ENCODE measurements around the gene ZMYND11.

The ZMYND11 gene

GRCh38 chr10:136465-136762 is 1.2 kb downstream of the ZMYND11 start:
- no peaks in the 10 kb centered on the region; the same call in 1 of the 2 replicates for H3K4me1 ChIP-seq
- no peaks in the 10 kb centered on the region for H3K27me3 ChIP-seq
- H3K4me3 ChIP-seq (ENCODE audit: low read depth, low read length): peak overlapping the region; percentile 72
- no peak for DNase-seq
- TF ChIP-seq, protein P1, sequence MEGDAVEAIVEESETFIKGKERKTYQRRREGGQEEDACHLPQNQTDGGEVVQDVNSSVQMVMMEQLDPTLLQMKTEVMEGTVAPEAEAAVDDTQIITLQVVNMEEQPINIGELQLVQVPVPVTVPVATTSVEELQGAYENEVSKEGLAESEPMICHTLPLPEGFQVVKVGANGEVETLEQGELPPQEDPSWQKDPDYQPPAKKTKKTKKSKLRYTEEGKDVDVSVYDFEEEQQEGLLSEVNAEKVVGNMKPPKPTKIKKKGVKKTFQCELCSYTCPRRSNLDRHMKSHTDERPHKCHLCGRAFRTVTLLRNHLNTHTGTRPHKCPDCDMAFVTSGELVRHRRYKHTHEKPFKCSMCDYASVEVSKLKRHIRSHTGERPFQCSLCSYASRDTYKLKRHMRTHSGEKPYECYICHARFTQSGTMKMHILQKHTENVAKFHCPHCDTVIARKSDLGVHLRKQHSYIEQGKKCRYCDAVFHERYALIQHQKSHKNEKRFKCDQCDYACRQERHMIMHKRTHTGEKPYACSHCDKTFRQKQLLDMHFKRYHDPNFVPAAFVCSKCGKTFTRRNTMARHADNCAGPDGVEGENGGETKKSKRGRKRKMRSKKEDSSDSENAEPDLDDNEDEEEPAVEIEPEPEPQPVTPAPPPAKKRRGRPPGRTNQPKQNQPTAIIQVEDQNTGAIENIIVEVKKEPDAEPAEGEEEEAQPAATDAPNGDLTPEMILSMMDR (IDR thresholded peaks at IDR 0.05; ENCODE audit: low read depth, low read length): no peak
- no peaks in the 10 kb centered on the region for H3K9me3 ChIP-seq
- H3K36me3 ChIP-seq: no peaks in the 10 kb centered on the region

GRCh38 chr10:137031-137430 is 1.8 kb downstream of the ZMYND11 start:
- no peak overlapping the region; the same call in 1 of the 2 replicates for H3K4me3 ChIP-seq (ENCODE audit: low read depth, low read length)

GRCh38 chr10:137606-138005 is 2.4 kb downstream of the ZMYND11 start:
- Histone ChIP-seq H3K4me1 (peaks cover 1% of the 10 kb centered on the region), H3K9me3 (no peaks in the 10 kb centered on the region), H3K36me3 (no peaks in the 10 kb centered on the region), H3K4me3 (ENCODE audit: low read depth, low read length) (no peak overlapping the region), H3K27me3 (no peaks in the 10 kb centered on the region)
- TF ChIP-seq, protein P1 (IDR thresholded peaks at IDR 0.05; ENCODE audit: low read depth, low read length): no peak
- DNase-seq: no peak

More at GRCh38 chr10:137031-137430, 1.8 kb downstream of the ZMYND11 start:
- DNase-seq: peak; percentile 46
- Histone ChIP-seq H3K36me3 (no peaks in the 10 kb centered on the region), H3K4me1 (no peaks in the 10 kb centered on the region; the same call in 1 of the 2 replicates), H3K27me3 (no peaks in the 10 kb centered on the region), H3K9me3 (no peaks in the 10 kb centered on the region)
- TF ChIP-seq, protein P1 (IDR thresholded peaks at IDR 0.05; ENCODE audit: low read depth, low read length): peak; percentile 54

DNA sequence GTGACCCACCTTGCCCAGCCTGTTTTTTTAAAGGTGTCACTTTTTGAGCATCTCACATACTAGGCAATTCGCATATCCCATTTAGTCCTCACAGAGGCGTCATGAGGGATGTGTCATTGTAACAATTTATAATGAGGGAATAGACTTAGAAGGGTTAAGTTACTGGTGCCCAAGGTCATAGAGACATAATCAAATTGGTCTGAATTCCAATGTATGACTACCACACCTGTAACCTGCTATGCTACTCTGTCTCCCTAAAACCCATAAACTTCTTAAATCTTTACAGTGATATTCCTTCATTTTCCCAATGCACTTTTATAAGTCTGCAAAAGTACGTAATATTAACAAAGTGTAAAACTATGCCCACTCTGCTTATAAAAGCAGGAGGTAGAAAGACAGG is 7.1 kb downstream of the ZMYND11 start:
- H3K36me3 ChIP-seq: no peaks in the 10 kb centered on the region
- H3K4me3 ChIP-seq (ENCODE audit: low read depth, low read length): no peak overlapping the region
- TF ChIP-seq, protein P1 (IDR thresholded peaks at IDR 0.05; ENCODE audit: low read depth, low read length): no peak
- DNase-seq: no peak
- no peaks in the 10 kb centered on the region for H3K9me3 ChIP-seq
- no peaks in the 10 kb centered on the region for H3K27me3 ChIP-seq
- peaks cover 7% of the 10 kb centered on the region for H3K4me1 ChIP-seq

DNA sequence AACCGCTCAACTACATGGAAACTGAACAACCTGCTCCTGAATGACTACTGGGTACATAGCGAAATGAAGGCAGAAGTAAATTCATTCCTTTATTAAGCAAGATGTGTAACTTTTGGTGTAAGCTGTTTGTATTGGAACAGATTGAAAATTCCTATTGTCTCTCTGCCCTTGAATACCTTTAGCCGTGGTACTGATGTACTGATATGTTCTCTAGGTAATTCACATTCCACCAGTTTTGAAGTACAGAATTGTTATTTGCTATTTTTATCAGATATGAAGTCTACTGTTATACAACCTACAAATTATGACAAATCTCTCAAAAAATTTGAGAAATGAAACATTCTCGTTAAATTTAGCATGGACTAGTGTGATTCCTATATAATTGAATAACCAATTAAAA is 17.7 kb downstream of the ZMYND11 start:
- TF ChIP-seq, protein P1 (IDR thresholded peaks at IDR 0.05; ENCODE audit: low read depth, low read length): no peak
- H3K36me3 ChIP-seq: no peaks in the 10 kb centered on the region
- H3K27me3 ChIP-seq: no peaks in the 10 kb centered on the region
- H3K4me3 ChIP-seq (ENCODE audit: low read depth, low read length): no peak overlapping the region
- no peaks in the 10 kb centered on the region for H3K9me3 ChIP-seq
- DNase-seq: no peak
- H3K4me1 ChIP-seq: no peaks in the 10 kb centered on the region

DNA sequence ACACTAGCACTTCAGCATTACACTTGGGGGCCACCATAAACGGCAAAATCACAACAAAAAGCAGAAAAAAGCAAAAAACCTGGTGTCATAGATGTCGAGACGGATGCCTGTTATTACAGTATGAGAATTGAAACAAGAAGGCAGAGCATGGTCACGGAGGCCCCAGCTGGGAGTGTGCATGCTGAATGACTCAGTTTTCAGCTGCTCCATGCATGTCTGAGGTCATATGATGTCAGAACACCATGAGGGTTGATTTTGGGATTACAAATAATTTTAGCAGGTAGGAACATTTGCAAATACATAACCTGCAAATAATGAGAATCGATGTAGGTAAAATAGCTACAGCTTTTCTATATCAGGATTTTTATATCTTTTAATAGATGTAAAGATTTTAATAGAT is 19.1 kb downstream of the ZMYND11 start:
- Histone ChIP-seq H3K4me1 (no peaks in the 10 kb centered on the region), H3K27me3 (no peaks in the 10 kb centered on the region), H3K36me3 (no peaks in the 10 kb centered on the region), H3K9me3 (no peaks in the 10 kb centered on the region), H3K4me3 (ENCODE audit: low read depth, low read length) (no peak overlapping the region)
- DNase-seq: no peak
- TF ChIP-seq, protein P1 (IDR thresholded peaks at IDR 0.05; ENCODE audit: low read depth, low read length): no peak
